HEK293 (cell line): Measurements from ENCODE around the gene PEX5L.

Source experiments
- TRIM28 ChIP-seq: IDR thresholded peaks from 2 replicates; pipeline ENCODE4 v1.6.1; 2011; ENCODE audit warnings: low read length, control low read depth, borderline replicate concordance
- YY1 ChIP-seq: fragments of 450-650 bp; formaldehyde crosslinking; IDR thresholded peaks from 2 replicates; pipeline ENCODE4 v1.5.1; 2018; ENCODE audit warnings: missing biosample characterization, missing genetic modification characterization
- ZNF157 ChIP-seq: fragments of 450-650 bp; formaldehyde crosslinking; IDR thresholded peaks from 2 replicates; pipeline ENCODE4 v1.5.1; 2016; ENCODE audit warnings: missing biosample characterization, missing genetic modification characterization
- ZNF174 ChIP-seq: fragments of 450-650 bp; formaldehyde crosslinking; IDR thresholded peaks from 2 replicates; pipeline ENCODE4 v1.5.0; 2017; ENCODE audit warnings: missing biosample characterization, mild to moderate bottlenecking, missing genetic modification characterization
- ZNF610 ChIP-seq: fragments of 450-650 bp; formaldehyde crosslinking; IDR thresholded peaks from 2 replicates; pipeline ENCODE4 v1.5.1; 2016; ENCODE audit warnings: missing biosample characterization, missing genetic modification characterization, borderline replicate concordance
- ZNF660 ChIP-seq: fragments of 450-650 bp; IDR thresholded peaks from 2 replicates; pipeline ENCODE4 v1.5.1; 2018; ENCODE audit warnings: missing biosample characterization, mild to moderate bottlenecking, missing genetic modification characterization
- ZNF692 ChIP-seq: fragments of 450-650 bp; formaldehyde crosslinking; IDR thresholded peaks from 2 replicates; pipeline ENCODE4 v1.5.1; 2016; ENCODE audit warnings: missing biosample characterization, missing genetic modification characterization
- TF ChIP-seq, protein P1 (sequence below): fragments of 450-650 bp; formaldehyde crosslinking; IDR thresholded peaks from 2 replicates; pipeline ENCODE4 v1.5.1; 2016; ENCODE audit warnings: missing biosample characterization, missing genetic modification characterization

- TF ChIP-seq YY1 (tag by site-specific recombination) (no peak), ZNF610 (tag by site-specific recombination) (no peak), ZNF692 (tag by site-specific recombination) (no peak), ZNF157 (tag by site-specific recombination) (no peak), ZNF174 (tag by site-specific recombination) (no peak), ZNF660 (no peak), TRIM28 (no peak)
- TF ChIP-seq, protein P1, sequence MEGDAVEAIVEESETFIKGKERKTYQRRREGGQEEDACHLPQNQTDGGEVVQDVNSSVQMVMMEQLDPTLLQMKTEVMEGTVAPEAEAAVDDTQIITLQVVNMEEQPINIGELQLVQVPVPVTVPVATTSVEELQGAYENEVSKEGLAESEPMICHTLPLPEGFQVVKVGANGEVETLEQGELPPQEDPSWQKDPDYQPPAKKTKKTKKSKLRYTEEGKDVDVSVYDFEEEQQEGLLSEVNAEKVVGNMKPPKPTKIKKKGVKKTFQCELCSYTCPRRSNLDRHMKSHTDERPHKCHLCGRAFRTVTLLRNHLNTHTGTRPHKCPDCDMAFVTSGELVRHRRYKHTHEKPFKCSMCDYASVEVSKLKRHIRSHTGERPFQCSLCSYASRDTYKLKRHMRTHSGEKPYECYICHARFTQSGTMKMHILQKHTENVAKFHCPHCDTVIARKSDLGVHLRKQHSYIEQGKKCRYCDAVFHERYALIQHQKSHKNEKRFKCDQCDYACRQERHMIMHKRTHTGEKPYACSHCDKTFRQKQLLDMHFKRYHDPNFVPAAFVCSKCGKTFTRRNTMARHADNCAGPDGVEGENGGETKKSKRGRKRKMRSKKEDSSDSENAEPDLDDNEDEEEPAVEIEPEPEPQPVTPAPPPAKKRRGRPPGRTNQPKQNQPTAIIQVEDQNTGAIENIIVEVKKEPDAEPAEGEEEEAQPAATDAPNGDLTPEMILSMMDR (tag by site-specific recombination), result no peak
Observed at GRCh38 chr3:180066598-180066997, 29.9 kb upstream of the PEX5L start.
